HG02759 (cell line): ENCODE data around the gene GFOD1.
"Not testable (repeated sequence)": the region's sequence is repeated elsewhere in the genome, so short reads cannot be mapped to it uniquely, and the experiment has no call there.

Experiments used
- ATAC-seq: cut with Tn5 transposase; IDR thresholded peaks from one replicate; pipeline ENCODE4 v1.9.1; 2021; ENCODE audit warnings: mild to moderate bottlenecking, moderate library complexity; ENCODE audit not compliant: unreplicated experiment

Gene GFOD1

DNA sequence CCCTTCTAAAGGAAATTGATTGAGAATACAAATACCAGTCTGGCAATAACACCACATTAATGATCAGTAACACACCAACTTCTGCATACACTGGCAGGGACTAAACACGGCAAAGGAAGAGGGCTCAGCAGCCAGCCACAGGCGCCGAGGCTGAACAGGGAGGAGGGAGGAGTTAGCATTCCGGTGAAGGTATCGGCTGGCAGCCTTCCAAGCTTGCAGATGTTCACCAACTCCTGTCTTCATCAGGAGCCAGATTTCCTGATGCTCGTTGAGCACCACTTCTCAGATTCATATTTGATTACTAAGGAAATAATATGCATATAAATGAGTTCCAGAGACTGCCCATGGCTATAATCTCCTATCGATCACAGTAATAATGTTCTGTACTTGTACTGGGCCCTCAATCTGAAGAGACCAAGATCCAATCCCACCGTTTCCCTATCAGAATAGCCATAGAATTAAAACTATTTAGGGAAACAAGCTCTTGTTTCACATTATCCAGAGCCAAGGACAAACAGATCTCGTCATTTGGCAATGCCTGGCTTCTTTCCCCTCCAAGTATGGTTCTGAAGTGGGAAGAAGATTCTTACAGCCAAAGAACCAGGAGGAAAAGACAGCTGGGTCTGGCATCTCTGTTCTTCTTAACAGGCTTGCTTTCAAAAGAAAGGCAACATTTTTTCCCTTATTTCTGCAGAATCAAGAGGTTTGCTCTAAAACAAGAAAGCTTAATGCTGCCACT, 42.2 kb downstream of the GFOD1 start:
- peak; percentile 66 for ATAC-seq

DNA sequence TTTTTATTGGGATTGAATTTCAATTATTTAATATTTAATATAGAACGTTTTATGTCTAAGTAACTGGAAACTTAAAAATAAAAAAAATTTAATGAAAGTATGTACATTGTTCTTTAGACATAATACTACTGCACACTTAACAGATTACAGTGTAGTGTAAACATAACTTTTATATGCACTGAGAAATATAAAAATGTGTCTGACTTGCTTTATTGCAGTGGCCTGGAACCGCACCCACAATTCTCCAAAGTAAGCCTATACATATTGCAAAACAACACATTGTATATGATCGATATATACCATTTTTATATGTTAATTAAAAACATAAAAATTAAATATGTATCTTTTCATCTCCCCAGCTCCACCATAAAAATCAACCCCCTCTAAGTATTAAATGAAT, 42.8 kb downstream of the GFOD1 start:
- no peak for ATAC-seq

DNA sequence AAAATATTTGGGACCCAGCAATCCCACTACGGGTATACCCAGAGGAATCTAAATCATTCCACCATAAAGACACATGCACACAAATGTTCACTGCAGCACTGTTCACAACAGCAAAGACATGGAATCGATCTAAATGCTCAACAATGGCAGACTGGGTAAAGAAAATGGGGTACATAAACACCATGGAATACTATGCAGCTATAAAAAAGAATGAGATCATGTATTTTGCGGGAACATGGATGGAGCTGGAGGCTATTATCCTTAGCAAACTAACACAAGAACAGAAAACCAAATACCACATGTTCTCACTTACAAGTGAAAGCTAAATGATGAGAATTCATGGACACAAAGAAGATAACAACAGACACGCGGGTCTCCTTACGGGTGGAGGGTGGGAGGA, 43.4 kb downstream of the GFOD1 start:
- ATAC-seq, result not testable (repeated sequence)

DNA sequence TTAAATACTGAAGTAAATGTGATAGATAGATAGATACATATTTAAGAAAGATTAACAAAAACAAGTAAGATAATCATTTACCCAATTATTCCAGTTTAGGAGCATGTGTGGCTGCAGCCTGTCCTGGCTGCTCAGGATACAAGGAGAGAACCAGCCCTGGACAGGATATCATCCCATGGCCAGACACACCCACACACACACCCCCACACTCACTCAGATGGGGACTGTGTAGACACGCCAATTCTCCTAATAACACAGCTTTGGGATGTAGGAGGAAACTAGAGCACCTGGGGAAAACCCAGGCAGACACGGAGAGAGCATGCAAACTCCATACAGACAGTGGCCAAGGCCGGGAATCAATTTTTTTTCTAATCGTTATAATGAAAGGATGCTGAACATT, 45.6 kb downstream of the GFOD1 start:
- no peak for ATAC-seq

DNA sequence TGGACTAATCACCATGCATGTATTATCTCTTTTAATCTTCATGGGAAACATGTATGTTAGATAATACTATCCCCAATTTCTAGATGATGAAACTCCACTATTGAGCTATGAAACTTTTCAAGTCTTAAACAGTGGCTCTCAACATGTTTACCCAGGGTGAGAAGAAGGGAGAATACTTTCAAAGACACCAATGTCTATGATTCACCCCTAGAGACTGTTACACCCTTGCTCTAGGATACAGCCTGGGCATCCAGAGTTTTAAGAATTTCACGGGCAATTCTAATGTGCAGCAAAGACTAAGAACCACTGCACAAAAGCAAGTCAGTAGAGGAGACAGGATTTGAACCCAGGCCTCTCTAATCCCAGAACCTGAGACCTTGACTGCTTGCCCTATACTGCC, 47.8 kb downstream of the GFOD1 start:
- no peak for ATAC-seq

DNA sequence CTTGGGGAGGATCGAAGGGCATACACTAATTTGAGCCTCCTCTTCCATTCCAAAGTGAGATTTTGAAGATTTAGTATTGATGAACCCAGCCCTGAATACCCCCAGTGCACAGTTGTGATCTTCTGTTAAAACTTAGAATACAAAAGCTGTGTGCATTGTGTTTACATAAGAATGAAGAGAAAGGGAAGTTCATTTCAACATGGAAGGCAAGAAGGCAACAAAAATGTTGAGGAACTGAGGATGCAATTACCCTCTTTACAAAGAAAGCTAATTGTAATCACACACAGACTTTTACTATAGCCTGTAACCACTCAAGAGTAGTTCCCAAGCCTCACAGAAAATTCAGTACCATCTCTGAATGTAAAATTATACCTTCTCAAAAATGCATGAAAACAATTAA, 49.3 kb downstream of the GFOD1 start:
- no peak for ATAC-seq

DNA sequence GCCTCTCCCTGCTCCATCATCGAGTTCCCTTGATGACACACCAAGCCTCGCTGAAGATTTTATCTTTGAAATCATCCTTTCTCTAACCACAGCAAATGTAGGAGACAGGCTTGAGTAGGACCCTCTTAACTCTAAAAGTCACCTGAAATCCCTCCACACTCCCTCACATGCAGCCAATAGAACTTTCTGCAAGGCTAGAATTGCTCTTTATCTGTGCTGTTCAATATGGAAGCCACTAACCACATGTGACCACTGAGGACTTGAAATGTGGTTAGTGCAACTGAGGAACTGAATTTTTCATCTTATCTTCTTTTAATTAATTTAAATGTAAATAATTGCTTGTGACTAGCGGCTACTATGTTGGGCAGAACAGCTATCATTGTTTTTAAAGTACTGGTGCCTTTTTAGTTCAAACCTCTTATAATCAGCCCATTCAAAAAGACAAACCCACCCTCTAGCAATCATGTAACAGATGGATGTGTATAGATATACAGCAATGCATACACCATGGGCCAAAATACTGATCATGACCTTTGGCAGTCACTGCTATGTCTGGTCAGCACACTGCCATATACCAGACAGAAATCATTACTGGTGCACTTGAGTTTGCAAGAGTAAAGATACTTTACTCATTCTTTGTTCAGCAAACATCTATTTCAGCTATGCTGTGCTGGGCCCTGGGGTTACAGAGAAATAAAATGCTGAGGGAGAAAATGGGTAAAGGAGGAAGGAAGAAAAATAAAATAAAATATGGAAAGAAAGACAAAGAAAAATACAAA, 50.0 kb downstream of the GFOD1 start:
- no peak for ATAC-seq

DNA sequence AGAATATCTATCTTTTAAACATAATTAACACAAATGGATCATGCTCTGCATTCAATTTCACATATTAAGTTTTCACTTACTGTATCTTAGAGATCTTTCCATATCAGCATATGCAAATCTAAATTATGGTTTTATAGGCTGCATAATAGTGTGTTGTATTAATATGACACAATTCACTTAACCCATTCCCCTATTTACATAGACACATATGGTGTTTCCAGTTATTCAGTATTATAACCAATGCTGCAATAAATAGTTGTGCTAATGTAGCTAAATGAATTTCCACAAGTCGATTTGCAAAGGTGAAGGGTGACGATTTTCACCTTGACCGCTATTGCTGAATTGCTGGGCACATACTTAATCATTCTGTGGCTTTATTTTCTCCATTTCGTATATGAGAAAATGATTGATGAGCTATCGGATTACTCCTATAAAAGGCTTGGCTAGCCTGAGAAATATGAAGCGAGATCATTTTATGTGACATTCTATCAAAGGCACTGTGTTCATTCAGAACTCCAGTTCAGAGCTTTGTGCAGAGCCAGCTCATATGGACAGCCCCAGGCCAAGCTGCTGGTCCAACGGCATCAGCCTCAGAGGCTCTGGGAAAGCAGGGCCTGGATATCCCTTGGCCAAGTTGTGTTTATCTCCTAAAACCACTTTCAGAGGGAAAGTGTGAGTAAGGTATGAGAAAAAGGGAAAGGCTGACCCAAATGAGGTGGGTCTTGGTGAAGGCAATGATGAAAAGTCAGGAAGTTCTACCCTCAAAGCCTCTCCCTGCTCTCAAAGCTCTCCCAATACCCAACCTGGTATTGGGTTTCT, 50.8 kb downstream of the GFOD1 start:
- ATAC-seq, result no peak

DNA sequence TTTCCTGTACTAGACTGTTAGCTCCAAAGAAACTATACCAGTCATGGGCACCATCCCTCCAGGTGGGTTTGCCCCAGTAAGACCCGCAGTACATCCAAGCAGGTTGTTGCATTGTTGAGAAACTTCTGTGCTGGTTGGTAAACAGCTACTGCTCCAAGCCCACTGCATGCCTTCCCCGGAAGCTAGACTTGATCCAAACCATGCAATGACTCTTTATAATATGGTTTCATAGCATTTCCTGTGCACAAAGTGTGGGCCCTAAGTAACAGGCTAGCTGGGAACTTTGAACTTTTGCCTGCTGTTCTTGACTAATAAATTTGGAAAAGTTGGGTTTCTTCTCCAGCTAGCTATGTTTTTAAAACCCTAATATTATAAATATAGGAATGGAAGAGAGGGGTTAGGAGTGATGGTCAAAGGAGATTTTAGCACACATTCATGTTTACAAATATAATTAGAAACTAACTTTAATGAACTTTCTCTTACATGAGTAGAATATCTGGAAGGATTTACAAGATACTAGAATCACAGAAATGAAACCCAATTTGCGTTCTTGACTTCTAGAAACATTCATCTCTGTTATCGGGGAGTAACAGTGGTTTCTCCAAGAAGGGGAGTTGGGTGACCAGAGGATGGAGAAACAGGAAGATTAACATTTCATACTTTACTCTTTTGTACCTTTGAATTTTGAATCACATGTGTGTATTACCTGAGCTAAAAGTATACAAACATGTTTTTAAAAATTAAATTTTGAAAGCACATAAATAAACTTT, 51.7 kb downstream of the GFOD1 start:
- no peak for ATAC-seq

DNA sequence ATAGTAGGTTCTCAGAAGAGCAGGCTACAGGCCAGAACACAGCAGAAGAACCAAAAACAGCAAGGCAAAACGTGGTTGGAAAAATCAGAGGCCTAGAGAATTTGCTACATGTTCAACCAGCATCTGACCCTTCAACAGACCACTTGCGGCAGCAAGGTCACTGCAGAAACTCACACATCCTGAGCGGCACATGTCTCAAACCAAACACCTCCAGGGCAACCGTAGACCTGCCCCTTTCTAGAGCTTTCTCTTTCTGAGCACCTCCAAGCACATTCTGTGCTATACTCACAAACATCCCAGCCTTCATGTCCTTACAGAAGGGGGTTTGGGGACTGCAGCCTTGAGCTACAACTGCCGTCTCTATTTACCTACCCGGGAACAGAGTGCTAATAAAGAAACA, 52.6 kb downstream of the GFOD1 start:
- ATAC-seq, result no peak

DNA sequence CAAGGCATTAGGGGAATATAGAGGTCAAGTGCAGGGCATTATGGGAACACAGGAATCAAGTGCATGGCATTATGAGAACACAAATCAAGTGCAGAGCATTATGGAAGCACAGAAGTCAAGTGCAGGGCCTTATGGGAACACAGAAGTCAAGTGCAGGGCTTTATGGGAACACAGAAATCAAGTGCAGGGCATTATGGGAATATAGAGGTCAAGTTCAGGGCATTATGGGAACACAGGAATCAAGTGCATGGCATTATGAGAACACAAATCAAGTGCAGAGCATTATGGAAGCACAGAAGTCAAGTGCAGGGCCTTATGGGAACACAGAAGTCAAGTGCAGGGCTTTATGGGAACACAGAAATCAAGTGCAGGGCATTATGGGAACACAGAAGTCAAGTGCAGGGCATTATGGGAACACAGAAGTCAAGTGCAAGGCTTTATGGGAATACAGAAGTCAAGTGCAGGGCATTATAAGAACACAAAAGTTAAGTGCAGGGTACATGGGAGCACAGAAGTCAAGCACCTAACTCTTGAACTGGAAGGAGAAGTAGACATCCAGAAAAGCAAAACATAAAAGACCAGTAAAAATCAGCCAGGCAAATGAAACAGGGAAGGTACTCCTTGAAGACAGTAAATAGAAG, 53.1 kb downstream of the GFOD1 start:
- not testable (repeated sequence) for ATAC-seq

DNA sequence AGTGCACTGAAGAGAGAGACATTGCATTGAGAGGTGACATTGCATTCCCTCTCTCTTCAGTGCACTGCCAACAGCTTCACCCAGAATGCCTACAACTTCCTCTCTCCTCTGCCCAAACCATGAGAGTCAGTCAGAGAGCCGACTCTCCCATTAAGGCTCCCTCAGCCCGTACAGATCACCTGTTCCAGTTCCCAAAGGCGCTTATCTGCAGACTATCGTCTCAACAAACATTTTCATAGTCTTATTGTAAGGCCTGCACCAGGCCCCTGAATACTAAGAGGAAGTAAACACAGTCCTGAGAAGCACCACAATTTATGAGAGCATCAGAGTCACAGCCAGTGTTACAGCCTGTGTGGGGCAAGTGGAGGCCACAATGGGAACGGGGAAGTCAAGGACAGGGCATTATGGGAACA, 53.7 kb downstream of the GFOD1 start:
- ATAC-seq, result no peak

DNA sequence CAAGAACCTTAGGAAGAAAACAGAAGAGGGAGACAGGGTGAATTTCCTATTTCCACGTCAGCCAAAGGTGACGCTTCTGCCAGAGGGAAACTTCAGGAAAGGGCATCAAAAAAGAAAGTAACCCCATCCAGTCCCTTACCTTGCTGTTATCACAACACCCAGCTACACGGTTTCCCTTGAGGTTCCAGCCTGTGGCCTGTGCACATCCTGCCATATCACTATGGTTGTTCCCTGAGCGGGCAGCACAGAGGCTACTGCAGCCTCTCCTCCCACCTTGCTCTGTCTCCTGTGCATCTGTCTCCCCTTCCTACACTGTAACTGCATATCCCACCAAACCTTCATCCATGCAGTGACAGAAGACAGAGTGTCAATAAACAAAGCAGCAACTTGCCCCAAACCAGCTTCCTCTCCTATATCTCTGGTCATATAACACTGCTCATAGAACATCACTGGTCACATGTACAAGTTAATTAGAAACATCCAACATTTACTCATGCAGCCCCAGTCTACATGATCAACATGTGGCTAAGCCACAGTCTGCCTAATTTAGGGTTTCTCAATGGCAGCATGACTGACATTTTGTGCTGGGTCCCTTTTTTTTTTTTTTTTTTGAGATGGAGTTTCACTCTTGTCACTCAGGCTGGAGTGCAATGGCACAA, 54.7 kb downstream of the GFOD1 start:
- no peak for ATAC-seq

DNA sequence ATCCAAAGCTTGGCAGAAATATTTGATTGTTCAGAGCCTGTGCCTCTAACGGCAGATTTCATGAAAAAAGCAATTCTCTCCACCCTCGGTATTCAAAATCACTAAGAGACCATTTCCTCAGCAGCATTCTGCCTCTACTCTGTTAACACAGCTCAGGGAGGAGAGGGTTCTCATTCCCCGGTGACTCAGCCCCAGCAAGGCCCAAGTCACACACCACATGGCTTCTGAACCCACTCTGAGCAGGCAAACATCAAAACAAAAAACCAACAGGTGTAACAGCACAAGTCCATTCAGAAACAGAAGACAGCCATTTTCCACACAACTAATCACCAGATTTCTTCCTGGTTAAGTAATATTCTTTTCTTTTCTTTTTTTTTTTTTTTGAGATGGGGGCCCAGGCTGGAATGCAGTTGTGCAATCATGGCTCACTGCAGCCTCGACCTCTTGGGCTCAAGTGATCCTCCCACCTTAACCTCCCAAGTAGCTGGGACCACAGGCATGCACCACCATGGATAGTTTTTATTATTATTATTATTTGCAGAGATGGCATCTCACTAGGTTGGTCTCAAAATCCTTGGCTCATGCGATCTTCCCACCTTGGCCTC, 55.4 kb downstream of the GFOD1 start:
- no peak for ATAC-seq

DNA sequence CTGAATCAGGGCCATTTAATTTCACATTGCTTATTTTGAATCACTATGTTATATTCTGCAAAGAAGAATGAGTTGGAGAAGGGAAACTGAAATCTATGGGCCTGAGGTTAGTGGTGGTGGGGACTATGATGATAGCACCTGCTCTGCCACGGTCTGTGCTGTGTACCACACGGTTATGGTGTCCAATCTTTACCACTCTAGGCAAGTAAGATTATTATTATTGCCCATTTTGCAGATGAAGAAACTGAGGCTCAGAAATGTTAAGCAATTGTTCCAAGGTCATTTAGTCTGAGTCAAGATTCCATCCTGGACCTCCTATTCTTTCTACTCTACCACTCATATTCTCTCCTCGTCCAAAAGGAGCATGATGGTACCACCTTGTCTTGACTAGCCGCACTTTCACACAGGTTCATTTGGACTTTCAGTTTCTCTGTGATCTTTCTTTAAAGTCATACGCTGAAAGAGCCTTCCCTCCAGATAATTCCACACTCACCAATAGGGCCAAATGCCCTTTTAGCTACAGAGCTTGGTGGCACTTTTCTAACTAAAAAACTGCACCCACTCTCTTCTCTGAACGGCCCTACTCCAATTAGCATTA, 56.2 kb downstream of the GFOD1 start:
- ATAC-seq, result peak; percentile 18

DNA sequence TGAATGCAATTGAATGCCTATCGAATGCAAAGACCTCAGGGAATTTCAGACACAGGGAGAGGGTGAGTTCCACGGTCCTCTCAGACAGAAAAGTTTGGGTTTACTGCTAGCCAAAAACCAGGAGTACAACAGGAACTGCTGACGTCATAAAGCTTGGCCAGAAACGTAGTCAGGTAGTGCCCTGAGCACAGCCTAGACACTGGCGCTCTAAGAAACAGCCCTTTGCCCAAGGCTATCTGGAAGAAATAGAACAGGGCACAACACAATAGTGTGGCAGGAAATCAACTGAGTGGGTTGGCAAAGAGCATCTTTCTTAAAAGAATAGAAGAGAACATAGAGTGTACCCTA, 58.0 kb downstream of the GFOD1 start:
- ATAC-seq, result no peak

DNA sequence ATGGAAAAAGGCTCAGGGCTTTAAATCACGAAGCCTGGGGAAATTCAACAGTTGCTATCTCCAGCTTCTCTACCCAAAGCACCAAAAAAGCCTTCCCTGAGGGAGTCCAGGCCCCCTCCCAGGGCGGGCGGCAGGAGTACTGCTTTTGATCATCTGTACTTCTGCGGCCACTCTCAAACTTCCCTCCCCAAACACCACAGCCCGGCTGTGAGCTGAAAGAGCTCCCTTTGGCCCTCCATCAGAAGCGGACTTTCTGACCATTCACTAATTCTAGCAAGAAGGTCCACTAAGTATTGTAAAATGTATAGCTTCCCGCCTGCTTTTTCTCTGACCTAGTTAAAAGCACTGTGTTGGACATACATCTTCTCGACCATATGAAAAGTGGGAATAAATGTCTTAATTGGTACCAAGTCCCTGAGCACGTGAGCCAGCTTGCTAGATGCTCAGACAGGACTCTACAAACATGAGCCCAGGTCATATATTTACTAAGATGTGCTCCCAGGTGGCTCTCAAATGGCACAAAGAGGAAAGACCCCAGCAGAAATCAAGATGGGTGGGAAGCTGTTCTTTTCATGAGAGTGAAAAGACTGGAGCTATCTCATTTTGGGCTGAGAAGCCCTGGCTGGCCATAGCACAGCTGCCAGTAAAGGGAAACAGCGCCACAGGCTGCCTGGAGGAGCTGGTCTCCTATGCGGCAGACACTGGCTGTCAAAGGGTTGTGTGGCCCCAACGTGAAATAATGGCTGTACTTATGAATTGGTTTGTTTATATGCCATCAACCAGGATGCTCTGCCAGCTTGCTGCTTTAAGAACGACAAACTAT, 58.6 kb downstream of the GFOD1 start:
- peak; percentile 38 for ATAC-seq
